Mucosa of descending colon (tissue), 3 donors: Measurements from ENCODE around the gene TTBK2. TPM values are rescaled to one million over a fixed set of nuclear protein-coding genes. Genes with fewer than 3 reads are reported as not detected.

ENCODE experiments used
- ATAC-seq: fragments of 200-7000 bp; cut with Tn5 transposase; one replicate; pipeline ENCODE4 v1.9.1; 2020; ENCODE audit warnings: mild to moderate bottlenecking, moderate library complexity
- DNase-seq, 3 donors: peaks; one replicate each; pipeline ENCODE4 v3.0.0-alpha.2; 2020
- H3K36me3 ChIP-seq: fragments of 200-600 bp; one replicate; pipeline ENCODE4 v1.8.0; 2021; ENCODE audit warnings: low read depth, mild to moderate bottlenecking
- H3K4me1 ChIP-seq: fragments of 200-600 bp; one replicate; pipeline ENCODE4 v1.8.0; 2021; ENCODE audit warnings: low read depth, mild to moderate bottlenecking
- H3K4me3 ChIP-seq: fragments of 200-600 bp; one replicate; pipeline ENCODE4 v1.8.0; 2021; ENCODE audit warnings: mild to moderate bottlenecking
- H3K9me3 ChIP-seq: fragments of 200-600 bp; one replicate; pipeline ENCODE4 v1.8.0; 2021; ENCODE audit warnings: mild to moderate bottlenecking
- intact Hi-C, 2 donors: fragments of 100-400 bp; cut with DNase I in 1 of 2; cut with micrococcal nuclease in 1 of 2; formaldehyde crosslinking; loops; one replicate each; pipeline versions ENCODE4 v1.11.0 to v1.11.1; 2022; cut with DNase I, micrococcal nuclease
- total RNA-seq, 3 donors: library from RNA; stranded (reverse); fragmentation: NEBNext Ultra II Directional in 2 of 3; extraction: Animal tissue kit (Norgen Biotek cat#: 25700) in 2 of 3; gene quantifications; one replicate each; pipeline versions ENCODE4 v1.2.1 to v1.2.4, GENCODE V29; 2021 to 2023
- TF ChIP-seq, protein P1 (sequence below): fragments of 200-600 bp; IDR thresholded peaks from one replicate; pipeline ENCODE4 v1.8.0; 2022; ENCODE audit warnings: antibody characterized with exemption, mild to moderate bottlenecking
- donor health status: DM: no; HTN: no; CAD: no; lungs with moderate emphysema.
- donor health status: DM: no; HTN: no; CAD: no.
- donor health status: DM: no; HTN: yes; CAD: no.

Gene TTBK2
- total RNA-seq, 3 donors from 2014 or later, result 9.7 to 27.6 (median 11.4) TPM

DNA sequence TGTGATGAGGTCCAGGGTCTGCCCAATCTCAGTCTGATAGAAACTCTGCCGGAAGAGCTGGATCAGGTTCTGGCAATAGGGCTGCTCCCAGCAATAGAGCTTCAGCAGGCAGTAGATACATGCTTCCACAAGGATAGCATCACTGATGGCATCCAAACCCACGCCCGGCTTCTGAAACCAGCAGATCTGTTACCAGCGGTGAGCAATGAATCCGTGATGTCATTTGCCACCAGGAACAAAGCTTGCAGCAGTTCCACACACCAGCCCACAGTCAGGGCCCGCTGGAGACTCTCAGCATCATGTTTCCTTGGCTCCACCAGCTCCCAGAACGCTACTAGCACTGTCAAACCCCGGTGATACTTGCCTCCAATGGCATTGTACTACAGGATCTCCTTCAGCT is 19.3 kb upstream of the TTBK2 start:
- intact Hi-C loops, result no loop called here
- Histone ChIP-seq H3K4me1 (no peaks in the 10 kb centered on the region), H3K36me3 (no peaks in the 10 kb centered on the region), H3K4me3 (no peak overlapping the region), H3K9me3 (no peaks in the 10 kb centered on the region)
- TF ChIP-seq, protein P1, sequence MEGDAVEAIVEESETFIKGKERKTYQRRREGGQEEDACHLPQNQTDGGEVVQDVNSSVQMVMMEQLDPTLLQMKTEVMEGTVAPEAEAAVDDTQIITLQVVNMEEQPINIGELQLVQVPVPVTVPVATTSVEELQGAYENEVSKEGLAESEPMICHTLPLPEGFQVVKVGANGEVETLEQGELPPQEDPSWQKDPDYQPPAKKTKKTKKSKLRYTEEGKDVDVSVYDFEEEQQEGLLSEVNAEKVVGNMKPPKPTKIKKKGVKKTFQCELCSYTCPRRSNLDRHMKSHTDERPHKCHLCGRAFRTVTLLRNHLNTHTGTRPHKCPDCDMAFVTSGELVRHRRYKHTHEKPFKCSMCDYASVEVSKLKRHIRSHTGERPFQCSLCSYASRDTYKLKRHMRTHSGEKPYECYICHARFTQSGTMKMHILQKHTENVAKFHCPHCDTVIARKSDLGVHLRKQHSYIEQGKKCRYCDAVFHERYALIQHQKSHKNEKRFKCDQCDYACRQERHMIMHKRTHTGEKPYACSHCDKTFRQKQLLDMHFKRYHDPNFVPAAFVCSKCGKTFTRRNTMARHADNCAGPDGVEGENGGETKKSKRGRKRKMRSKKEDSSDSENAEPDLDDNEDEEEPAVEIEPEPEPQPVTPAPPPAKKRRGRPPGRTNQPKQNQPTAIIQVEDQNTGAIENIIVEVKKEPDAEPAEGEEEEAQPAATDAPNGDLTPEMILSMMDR, result no peak
- no peak for ATAC-seq
- DNase-seq, result no peak

DNA sequence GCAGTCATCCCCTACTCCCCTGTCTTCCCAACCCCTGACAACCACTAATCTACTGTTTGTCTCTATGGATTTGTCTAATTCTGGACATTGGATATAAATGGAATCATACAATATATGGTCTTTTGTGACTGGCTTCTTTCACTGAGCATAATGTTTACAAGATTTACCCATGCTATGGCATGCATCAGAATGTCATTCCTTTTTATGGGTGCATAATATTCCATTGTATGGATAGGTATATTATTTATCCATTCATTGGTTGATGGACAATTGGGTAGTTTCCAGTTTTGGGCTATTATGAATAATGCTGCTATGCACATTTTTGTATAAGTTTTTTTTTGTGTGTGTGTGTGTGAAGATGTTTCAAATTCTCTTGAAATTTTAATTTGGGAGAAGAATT is 16.6 kb upstream of the TTBK2 start:
- Histone ChIP-seq H3K4me1 (no peaks in the 10 kb centered on the region), H3K9me3 (no peaks in the 10 kb centered on the region), H3K4me3 (no peak overlapping the region), H3K36me3 (no peaks in the 10 kb centered on the region)
- TF ChIP-seq, protein P1, result no peak
- intact Hi-C loops, result no loop called here
- DNase-seq (no peak), ATAC-seq (no peak)

DNA sequence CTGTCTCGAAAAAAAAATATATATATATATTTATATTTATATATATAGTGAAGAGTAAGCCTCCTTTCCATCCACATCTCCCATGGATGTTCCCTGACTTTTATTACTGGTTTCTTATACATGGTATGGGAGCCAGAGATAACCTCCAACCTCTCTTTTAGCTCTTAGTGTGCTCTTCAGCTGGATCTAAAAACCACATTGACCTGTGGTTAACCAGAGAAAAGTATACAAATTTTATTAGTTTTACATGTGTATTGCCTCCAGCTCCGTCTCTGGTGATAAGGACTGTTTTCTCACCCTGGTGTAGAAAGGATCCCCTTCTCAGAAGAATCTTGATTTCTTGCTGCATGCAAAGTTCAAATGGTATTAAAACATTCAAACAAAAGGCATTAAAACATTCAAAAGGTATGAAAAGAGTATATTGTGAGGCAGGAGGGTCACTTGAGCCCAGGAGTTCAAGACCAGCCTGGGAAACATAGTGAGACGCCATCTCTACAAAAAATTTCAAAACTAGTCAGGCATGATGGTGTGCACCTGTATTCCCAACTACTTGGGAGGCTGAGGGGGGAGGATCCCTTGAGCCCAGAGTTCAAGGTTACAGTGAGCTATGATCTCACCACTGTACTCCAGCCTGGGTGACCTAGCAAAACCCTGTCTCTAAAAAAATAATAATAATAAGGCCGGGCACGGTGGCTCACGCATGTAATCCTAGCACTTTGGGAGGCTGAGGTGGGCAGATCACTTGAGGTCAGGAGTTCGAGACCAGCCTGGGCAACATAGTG is 13.5 kb upstream of the TTBK2 start:
- no peaks in the 10 kb centered on the region for H3K4me1 ChIP-seq
- H3K9me3 ChIP-seq, result no peaks in the 10 kb centered on the region
- intact Hi-C loops, result no loop called here
- no peak overlapping the region for H3K4me3 ChIP-seq
- no peaks in the 10 kb centered on the region for H3K36me3 ChIP-seq
- no peak for ATAC-seq
- TF ChIP-seq, protein P1, result no peak
- DNase-seq, result no peak

DNA sequence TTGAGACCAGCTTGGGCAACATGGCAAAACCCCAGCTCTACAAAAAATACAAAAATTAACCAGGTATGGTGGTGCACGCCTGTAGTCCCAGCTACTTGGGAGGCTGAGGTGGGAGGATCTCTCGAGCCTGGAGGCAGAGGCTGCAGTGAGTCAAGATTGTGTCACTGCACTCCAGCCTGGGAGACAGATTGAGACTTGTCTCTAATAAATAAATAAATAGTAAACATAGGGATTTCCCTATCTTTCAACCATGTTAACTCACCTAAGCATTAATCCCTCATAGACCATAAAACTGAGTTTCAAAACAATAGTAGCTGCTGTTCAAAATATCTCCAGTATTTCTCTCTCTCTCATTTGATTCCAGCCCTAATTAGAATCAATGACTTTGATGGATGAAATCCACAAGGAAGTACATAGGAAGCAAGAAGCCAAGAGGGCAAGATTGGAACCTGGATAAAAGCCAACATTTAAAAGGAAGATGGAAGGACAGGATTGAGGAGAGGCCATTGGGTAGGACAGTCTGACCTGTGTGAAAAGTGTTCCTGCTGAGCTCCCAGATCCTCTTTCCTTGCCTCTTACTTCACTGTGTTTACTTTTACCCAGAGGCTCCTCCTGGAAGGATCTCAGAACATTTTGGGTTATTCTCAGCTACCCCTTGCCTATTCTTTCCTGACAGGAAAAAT is 12.4 kb upstream of the TTBK2 start:
- Histone ChIP-seq H3K4me3 (no peak overlapping the region), H3K36me3 (no peaks in the 10 kb centered on the region), H3K9me3 (no peaks in the 10 kb centered on the region), H3K4me1 (no peaks in the 10 kb centered on the region)
- intact Hi-C loops, result no loop called here
- ATAC-seq (no peak), DNase-seq (no peak)
- TF ChIP-seq, protein P1, result no peak

DNA sequence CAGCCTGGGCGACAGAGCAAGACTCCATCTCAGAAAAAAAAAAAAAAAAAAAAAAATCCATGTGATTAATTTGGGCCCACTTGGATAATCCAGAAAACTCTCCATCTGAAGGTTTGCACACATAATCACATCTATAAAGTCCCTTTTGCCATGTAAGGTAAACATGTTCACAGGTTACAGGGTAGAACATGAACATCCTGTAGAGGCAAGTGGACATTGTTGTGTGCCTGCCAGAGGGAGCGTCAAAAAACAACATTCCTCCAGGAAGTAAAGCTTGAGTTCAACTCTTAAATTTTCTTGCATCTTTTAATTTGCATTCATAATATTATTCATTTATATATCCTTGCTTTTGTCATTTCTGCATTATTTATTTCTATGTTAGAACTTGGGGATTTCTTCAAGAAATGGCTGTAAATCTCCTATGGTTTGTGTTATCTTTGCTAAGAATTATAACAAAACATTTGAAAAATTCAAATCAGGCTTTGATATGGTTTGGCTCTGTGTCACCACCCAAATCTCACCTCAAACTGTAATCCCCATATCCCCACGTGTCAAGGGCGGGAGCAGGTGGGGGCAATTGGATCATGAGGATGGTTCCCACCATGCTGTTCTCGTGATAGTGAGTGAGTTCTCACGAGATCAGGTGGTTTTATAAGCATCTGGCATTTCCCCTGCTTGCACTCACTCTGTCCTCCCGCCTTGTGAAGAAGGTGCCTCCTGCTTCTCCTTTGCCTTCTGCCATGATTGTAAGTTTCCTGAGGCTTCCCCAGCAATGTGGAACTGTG is 11.3 kb upstream of the TTBK2 start:
- Histone ChIP-seq H3K4me1 (no peaks in the 10 kb centered on the region), H3K9me3 (no peaks in the 10 kb centered on the region), H3K36me3 (no peaks in the 10 kb centered on the region), H3K4me3 (no peak overlapping the region)
- intact Hi-C loops, result no loop called here
- TF ChIP-seq, protein P1, result no peak
- DNase-seq (no peak), ATAC-seq (no peak)
